ENCODE measurements around the gene KANSL2.

GRCh38 chr12:48651681-48652080, 30.4 kb downstream of the KANSL2 start:
- no peak for TF ChIP-seq EZH2 (IDR thresholded peaks at IDR 0.05; ENCODE audit: borderline replicate concordance, low read depth, low read length)
- no peak for TF ChIP-seq ZBTB33 (CRISPR knock-in tag; IDR thresholded peaks at IDR 0.05)
- TF ChIP-seq, protein P1, sequence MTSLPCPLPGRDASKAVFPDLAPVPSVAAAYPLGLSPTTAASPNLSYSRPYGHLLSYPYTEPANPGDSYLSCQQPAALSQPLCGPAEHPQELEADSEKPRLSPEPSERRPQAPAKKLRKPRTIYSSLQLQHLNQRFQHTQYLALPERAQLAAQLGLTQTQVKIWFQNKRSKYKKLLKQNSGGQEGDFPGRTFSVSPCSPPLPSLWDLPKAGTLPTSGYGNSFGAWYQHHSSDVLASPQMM (CRISPR knock-in tag; IDR thresholded peaks at IDR 0.05), result no peak
- TF ChIP-seq POLR2A (conservative IDR thresholded peaks at IDR 0.05), result no peak
- TF ChIP-seq TAF1 (IDR thresholded peaks at IDR 0.05; ENCODE audit: control insufficient read depth, extremely low read depth, insufficient read depth, low read length, severe bottlenecking), result no peak
- no peak for TF ChIP-seq EGR1 (conservative IDR thresholded peaks at IDR 0.05)
- peak; percentile 22; the same call in 1 of the 2 replicates for TF ChIP-seq C11orf30 (IDR thresholded peaks at IDR 0.05; ENCODE audit: low read depth)
- no peak for TF ChIP-seq CTCF (IDR thresholded peaks at IDR 0.05 in 2 of 3, conservative IDR thresholded peaks at IDR 0.05 in 1 of 3; ENCODE audit: insufficient read depth in 2 of 3, low read depth in 1 of 3, low read length in 3 of 3)
- no peak for TF ChIP-seq ZNF431 (CRISPR knock-in tag; IDR thresholded peaks at IDR 0.05)
- no peak for TF ChIP-seq DPF2 (IDR thresholded peaks at IDR 0.05)
- TF ChIP-seq BRCA1 (IDR thresholded peaks at IDR 0.05), result no peak
- TF ChIP-seq BRCA1 (CRISPR knock-in tag; IDR thresholded peaks at IDR 0.05), result no peak
- TF ChIP-seq ZFP30 (CRISPR knock-in tag; IDR thresholded peaks at IDR 0.05; ENCODE audit: borderline replicate concordance), result no peak
- TF ChIP-seq, protein P2, sequence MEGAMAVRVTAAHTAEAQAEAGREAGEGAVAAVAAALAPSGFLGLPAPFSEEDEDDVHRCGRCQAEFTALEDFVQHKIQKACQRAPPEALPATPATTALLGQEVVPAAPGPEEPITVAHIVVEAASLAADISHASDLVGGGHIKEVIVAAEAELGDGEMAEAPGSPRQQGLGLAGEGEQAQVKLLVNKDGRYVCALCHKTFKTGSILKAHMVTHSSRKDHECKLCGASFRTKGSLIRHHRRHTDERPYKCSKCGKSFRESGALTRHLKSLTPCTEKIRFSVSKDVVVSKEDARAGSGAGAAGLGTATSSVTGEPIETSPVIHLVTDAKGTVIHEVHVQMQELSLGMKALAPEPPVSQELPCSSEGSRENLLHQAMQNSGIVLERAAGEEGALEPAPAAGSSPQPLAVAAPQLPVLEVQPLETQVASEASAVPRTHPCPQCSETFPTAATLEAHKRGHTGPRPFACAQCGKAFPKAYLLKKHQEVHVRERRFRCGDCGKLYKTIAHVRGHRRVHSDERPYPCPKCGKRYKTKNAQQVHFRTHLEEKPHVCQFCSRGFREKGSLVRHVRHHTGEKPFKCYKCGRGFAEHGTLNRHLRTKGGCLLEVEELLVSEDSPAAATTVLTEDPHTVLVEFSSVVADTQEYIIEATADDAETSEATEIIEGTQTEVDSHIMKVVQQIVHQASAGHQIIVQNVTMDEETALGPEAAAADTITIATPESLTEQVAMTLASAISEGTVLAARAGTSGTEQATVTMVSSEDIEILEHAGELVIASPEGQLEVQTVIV (CRISPR knock-in tag; IDR thresholded peaks at IDR 0.05; ENCODE audit: borderline replicate concordance), result no peak
- no peak for TF ChIP-seq ZNF282 (CRISPR knock-in tag; IDR thresholded peaks at IDR 0.05)

Data from K562 (cell line).